Left lung (tissue), 10 donors: ENCODE results near the gene NCAM2. TPM values are rescaled to one million over a fixed set of nuclear protein-coding genes. Genes with fewer than 3 reads are reported as not detected.

Experiments used
- ATAC-seq: fragments of 200-7000 bp; cut with Tn5 transposase; one replicate; pipeline ENCODE4 v1.9.1; 2020; ENCODE audit warnings: moderate library complexity
- DNase-seq, 4 donors: peaks; one replicate each; pipeline ENCODE4 v3.0.0-alpha.2; 2013 to 2020
- H3K27ac ChIP-seq, 2 donors: fragments of 200-600 bp; sonication (generic) in 1 of 2; one replicate each; pipeline versions ENCODE4 v1.5.0 to v1.8.0; 2020 to 2021
- H3K27me3 ChIP-seq, 2 donors: fragments of 200-600 bp; sonication (generic) in 1 of 2; one replicate each; pipeline versions ENCODE4 v1.5.0 to v1.8.0; 2020 to 2021
- H3K36me3 ChIP-seq, 2 donors: fragments of 200-600 bp; sonication (generic) in 1 of 2; one replicate each; pipeline versions ENCODE4 v1.5.0 to v1.8.0; 2020 to 2021
- H3K4me1 ChIP-seq, 2 donors: fragments of 200-600 bp; one replicate each; pipeline ENCODE4 v1.8.0; 2021
- H3K4me3 ChIP-seq, 2 donors: fragments of 200-600 bp; sonication (generic) in 1 of 2; one replicate each; pipeline versions ENCODE4 v1.5.0 to v1.8.0; 2020 to 2021; ENCODE audit warnings: mild to moderate bottlenecking in 1 of 2
- H3K9me3 ChIP-seq, 2 donors: fragments of 200-600 bp; sonication (generic) in 1 of 2; one replicate each; pipeline versions ENCODE4 v1.5.0 to v1.8.0; 2020 to 2021
- CTCF ChIP-seq, 2 donors: fragments of 200-600 bp; sonication (generic) in 1 of 2; IDR thresholded peaks; one replicate each; pipeline versions ENCODE4 v1.5.0 to v1.8.0; 2021; ENCODE audit warnings: antibody characterized with exemption in 2 of 2
- intact Hi-C, 2 donors: fragments of 100-400 bp; cut with DNase I; formaldehyde crosslinking; loops; one replicate each; pipeline versions ENCODE4 v1.11.2 to v1.14.2; 2022
- polyA plus RNA-seq, 6 donors: library from polyadenylated mRNA; unstranded; fragments of 120-200 nt; gene quantifications; one replicate each; pipeline ENCODE4 v1.2.1, GENCODE V29; 2013; ENCODE audit not compliant: insufficient read length in 6 of 6
- total RNA-seq, 2 donors: library from RNA; stranded (reverse); fragmentation: NEBNext Ultra II Directional; extraction: Animal tissue kit (Norgen Biotek cat#: 25700); gene quantifications; one replicate each; pipeline ENCODE4 v1.2.1, GENCODE V29; 2021
- donor health status: DM: no; HTN: yes; CAD: no.
- donor health status: DM: no; HTN: no; CAD: no.

The NCAM2 gene
- total and polyA plus RNA-seq, 8 donors = 3.3 to 30.4 (median 4.6) TPM

- no peak for TF ChIP-seq CTCF (IDR thresholded peaks at IDR 0.05)
Observed at GRCh38 chr21:21295303-21295702, 297.1 kb downstream of the NCAM2 start.

GRCh38 chr21:21297211-21297610 is 299.0 kb downstream of the NCAM2 start:
- intact Hi-C loops = no loop called here
- Histone ChIP-seq H3K4me3 (no peak overlapping the region), H3K27ac (no peak overlapping the region), H3K4me1 (no peaks in the 10 kb centered on the region), H3K27me3 (no peaks in the 10 kb centered on the region), H3K36me3 (no peaks in the 10 kb centered on the region), H3K9me3 (no peaks in the 10 kb centered on the region)
- ATAC-seq = no peak
- no peak for TF ChIP-seq CTCF (IDR thresholded peaks at IDR 0.05)
- no peak for DNase-seq

More at GRCh38 chr21:21295303-21295702, 297.1 kb downstream of the NCAM2 start:
- no peak for DNase-seq
- Histone ChIP-seq H3K4me3 (no peak overlapping the region), H3K27ac (no peak overlapping the region), H3K9me3 (no peaks in the 10 kb centered on the region), H3K27me3 (no peaks in the 10 kb centered on the region), H3K4me1 (no peaks in the 10 kb centered on the region), H3K36me3 (no peaks in the 10 kb centered on the region)
- intact Hi-C loops = no loop called here
- ATAC-seq = no peak

- ATAC-seq (no peak), DNase-seq (no peak)
- H3K36me3 ChIP-seq = no peaks in the 10 kb centered on the region
- no peaks in the 10 kb centered on the region for H3K4me1 ChIP-seq
- H3K27ac ChIP-seq = no peak overlapping the region
- H3K27me3 ChIP-seq = no peaks in the 10 kb centered on the region
- H3K4me3 ChIP-seq = no peak overlapping the region
- no peaks in the 10 kb centered on the region for H3K9me3 ChIP-seq
- TF ChIP-seq CTCF (IDR thresholded peaks at IDR 0.05) = no peak
- intact Hi-C loops = no loop called here
Observed at GRCh38 chr21:21301013-21301412, 302.8 kb downstream of the NCAM2 start.

- Histone ChIP-seq H3K27me3 (no peaks in the 10 kb centered on the region), H3K9me3 (no peaks in the 10 kb centered on the region), H3K36me3 (no peaks in the 10 kb centered on the region), H3K4me3 (no peak overlapping the region), H3K4me1 (no peaks in the 10 kb centered on the region), H3K27ac (no peak overlapping the region)
- TF ChIP-seq CTCF (IDR thresholded peaks at IDR 0.05) = no peak
- intact Hi-C loops = no loop called here
- no peak for DNase-seq
- no peak for ATAC-seq
Observed at GRCh38 chr21:21309510-21309909, 311.3 kb downstream of the NCAM2 start.

GRCh38 chr21:21324297-21324696 is 326.1 kb downstream of the NCAM2 start:
- no peak for TF ChIP-seq CTCF (IDR thresholded peaks at IDR 0.05)
- Histone ChIP-seq H3K4me1 (no peaks in the 10 kb centered on the region), H3K27ac (no peak overlapping the region), H3K4me3 (no peak overlapping the region), H3K9me3 (peaks cover 0 to 8% of the 10 kb centered on the region in 2 donors), H3K36me3 (no peaks in the 10 kb centered on the region), H3K27me3 (no peaks in the 10 kb centered on the region)
- DNase-seq (no peak), ATAC-seq (no peak)
- intact Hi-C loops = no loop called here
